Measurements from ENCODE around the gene PRR9.

DNA sequence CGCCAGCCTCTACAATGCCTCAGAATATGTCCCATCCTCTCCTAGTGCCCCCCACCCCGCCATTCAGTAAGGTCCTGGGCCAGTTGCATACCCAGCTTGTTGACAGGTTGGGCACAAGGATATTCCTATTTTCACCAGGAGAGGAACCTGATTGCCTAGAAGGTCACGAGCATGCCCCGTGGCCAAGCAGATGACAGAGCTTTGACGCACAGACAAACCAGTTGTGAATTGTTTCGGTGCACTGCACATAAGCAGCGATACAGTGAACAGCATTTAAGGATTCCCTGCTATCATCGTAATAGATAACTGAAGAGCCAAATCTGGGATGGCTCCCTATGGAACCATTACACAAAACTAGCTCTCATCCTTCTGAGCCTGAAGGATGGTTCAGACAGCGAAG, 10.8 kb upstream of the PRR9 start:
- TF ChIP-seq ESRRG (CRISPR knock-in tag; IDR thresholded peaks at IDR 0.05) (no peak), SNAI2 (CRISPR knock-in tag; IDR thresholded peaks at IDR 0.05) (no peak), GLIS3 (CRISPR knock-in tag; IDR thresholded peaks at IDR 0.05) (no peak), ZNF8 (CRISPR knock-in tag; IDR thresholded peaks at IDR 0.05) (no peak), TOX (CRISPR knock-in tag; IDR thresholded peaks at IDR 0.05; ENCODE audit: borderline replicate concordance) (no peak), ZNF565 (CRISPR knock-in tag; conservative IDR thresholded peaks at IDR 0.05; ENCODE audit: low read depth) (no peak), ZFP3 (CRISPR knock-in tag; IDR thresholded peaks at IDR 0.05) (no peak), OSR1 (CRISPR knock-in tag; IDR thresholded peaks at IDR 0.05) (no peak), ZC3H10 (CRISPR knock-in tag; IDR thresholded peaks at IDR 0.05) (no peak), RARB (CRISPR knock-in tag; IDR thresholded peaks at IDR 0.05) (no peak)
- TF ChIP-seq, protein P1, sequence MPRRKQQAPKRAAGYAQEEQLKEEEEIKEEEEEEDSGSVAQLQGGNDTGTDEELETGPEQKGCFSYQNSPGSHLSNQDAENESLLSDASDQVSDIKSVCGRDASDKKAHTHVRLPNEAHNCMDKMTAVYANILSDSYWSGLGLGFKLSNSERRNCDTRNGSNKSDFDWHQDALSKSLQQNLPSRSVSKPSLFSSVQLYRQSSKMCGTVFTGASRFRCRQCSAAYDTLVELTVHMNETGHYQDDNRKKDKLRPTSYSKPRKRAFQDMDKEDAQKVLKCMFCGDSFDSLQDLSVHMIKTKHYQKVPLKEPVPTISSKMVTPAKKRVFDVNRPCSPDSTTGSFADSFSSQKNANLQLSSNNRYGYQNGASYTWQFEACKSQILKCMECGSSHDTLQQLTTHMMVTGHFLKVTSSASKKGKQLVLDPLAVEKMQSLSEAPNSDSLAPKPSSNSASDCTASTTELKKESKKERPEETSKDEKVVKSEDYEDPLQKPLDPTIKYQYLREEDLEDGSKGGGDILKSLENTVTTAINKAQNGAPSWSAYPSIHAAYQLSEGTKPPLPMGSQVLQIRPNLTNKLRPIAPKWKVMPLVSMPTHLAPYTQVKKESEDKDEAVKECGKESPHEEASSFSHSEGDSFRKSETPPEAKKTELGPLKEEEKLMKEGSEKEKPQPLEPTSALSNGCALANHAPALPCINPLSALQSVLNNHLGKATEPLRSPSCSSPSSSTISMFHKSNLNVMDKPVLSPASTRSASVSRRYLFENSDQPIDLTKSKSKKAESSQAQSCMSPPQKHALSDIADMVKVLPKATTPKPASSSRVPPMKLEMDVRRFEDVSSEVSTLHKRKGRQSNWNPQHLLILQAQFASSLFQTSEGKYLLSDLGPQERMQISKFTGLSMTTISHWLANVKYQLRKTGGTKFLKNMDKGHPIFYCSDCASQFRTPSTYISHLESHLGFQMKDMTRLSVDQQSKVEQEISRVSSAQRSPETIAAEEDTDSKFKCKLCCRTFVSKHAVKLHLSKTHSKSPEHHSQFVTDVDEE (CRISPR knock-in tag; IDR thresholded peaks at IDR 0.05), result no peak
- TF ChIP-seq, protein P2, sequence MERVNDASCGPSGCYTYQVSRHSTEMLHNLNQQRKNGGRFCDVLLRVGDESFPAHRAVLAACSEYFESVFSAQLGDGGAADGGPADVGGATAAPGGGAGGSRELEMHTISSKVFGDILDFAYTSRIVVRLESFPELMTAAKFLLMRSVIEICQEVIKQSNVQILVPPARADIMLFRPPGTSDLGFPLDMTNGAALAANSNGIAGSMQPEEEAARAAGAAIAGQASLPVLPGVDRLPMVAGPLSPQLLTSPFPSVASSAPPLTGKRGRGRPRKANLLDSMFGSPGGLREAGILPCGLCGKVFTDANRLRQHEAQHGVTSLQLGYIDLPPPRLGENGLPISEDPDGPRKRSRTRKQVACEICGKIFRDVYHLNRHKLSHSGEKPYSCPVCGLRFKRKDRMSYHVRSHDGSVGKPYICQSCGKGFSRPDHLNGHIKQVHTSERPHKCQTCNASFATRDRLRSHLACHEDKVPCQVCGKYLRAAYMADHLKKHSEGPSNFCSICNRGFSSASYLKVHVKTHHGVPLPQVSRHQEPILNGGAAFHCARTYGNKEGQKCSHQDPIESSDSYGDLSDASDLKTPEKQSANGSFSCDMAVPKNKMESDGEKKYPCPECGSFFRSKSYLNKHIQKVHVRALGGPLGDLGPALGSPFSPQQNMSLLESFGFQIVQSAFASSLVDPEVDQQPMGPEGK (CRISPR knock-in tag; IDR thresholded peaks at IDR 0.05; ENCODE audit: borderline replicate concordance), result no peak
